DMS 273 (cell line): ENCODE measurements around the gene MPL.
"Not testable (repeated sequence)": the region's sequence is repeated elsewhere in the genome, so short reads cannot be mapped to it uniquely, and the experiment has no call there.

Experiments
- DNase-seq: peaks from one replicate; lab custom pipeline; 2025; ENCODE audit not compliant: unreplicated experiment; lab: John Stamatoyannopoulos, UW

Gene MPL

DNA sequence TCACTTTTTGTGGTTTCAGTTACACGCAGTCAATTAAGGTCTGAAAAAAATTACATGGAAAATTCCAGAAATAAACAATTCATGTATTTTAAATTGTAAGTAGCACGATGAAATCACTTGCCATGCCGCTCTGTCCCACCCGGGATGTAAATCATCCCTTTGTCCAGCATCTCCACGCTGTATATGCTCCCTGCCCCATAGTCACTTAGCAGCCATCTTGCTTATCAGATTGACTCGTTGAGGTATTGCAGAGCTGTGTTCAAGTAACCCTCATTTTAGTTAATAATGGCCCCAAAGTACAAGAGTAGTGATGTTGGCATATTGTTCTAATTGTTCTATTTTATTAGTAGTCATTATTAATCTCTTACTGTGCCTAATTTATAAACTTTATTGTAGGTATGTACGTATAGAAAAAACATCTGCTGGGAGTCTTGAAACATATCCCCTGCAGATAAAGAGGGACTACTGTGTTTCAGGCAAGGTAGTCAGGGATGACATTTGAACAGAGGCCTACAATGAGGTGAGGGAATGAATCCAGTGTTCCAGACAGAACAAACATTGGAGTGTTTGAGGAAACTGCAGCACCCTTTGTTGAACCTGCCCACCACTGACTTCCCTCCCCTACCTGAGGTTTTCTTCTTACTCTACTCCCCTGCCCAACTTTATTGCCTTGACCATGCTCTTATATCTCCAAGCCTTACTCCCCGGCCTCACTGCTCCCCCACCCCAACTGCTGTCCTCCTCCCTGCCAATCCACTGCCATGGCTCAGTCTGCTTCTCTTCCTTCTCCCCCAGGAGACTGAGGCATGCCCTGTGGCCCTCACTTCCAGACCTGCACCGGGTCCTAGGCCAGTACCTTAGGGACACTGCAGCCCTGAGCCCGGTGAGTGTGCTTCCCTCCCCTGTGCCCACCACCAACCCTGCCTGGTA is 14.1 kb downstream of the MPL start:
- DNase-seq = no peak

- no peak for DNase-seq
These were observed 14.7 kb downstream of the MPL start for GRCh38 chr1:43352351-43352705.

DNA sequence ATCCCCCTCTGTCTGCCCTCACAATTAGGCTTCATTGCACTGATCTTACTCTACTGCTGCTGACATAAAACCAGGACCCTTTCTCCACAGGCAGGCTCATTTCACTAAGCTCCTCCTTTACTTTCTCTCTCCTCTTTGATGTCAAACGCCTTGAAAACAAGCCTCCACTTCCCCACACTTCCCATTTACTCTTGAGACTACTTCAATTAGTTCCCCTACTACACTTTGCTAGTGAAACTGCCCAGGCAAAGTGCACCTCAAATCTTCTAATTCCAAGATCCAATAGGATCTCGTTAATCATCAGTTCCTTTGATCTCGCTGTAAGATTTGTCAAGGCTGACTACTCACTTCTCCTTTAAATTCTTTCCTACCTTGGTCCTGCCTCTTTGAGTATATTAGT is 15.3 kb downstream of the MPL start:
- DNase-seq = no peak

GRCh38 chr1:43354471-43354870 is 16.9 kb downstream of the MPL start:
- no peak for DNase-seq

DNA sequence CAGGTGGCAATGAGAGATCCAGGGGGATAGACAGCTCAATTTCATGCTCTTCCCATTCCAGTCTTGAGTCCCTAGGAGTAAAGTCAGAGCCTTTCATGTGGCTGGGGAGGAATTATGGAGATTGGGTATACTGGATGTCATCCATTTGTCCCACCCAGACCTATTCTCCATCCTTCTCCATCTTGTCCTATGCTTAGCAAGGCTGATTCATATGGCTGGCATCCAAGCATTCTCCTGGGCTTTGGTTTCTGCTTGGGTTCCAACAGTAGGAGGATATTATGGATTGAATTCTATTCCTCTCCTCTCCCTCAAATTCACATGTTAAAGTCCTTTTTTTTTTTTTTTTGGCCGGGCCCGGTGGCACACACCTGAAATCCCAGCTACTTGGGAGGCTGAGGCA is 17.3 kb downstream of the MPL start:
- DNase-seq = no peak

- no peak for DNase-seq
These were observed 19.6 kb downstream of the MPL start for GRCh38 chr1:43357251-43357650.

GRCh38 chr1:43358121-43358745 is 20.6 kb downstream of the MPL start:
- peak; percentile 73 for DNase-seq

DNA sequence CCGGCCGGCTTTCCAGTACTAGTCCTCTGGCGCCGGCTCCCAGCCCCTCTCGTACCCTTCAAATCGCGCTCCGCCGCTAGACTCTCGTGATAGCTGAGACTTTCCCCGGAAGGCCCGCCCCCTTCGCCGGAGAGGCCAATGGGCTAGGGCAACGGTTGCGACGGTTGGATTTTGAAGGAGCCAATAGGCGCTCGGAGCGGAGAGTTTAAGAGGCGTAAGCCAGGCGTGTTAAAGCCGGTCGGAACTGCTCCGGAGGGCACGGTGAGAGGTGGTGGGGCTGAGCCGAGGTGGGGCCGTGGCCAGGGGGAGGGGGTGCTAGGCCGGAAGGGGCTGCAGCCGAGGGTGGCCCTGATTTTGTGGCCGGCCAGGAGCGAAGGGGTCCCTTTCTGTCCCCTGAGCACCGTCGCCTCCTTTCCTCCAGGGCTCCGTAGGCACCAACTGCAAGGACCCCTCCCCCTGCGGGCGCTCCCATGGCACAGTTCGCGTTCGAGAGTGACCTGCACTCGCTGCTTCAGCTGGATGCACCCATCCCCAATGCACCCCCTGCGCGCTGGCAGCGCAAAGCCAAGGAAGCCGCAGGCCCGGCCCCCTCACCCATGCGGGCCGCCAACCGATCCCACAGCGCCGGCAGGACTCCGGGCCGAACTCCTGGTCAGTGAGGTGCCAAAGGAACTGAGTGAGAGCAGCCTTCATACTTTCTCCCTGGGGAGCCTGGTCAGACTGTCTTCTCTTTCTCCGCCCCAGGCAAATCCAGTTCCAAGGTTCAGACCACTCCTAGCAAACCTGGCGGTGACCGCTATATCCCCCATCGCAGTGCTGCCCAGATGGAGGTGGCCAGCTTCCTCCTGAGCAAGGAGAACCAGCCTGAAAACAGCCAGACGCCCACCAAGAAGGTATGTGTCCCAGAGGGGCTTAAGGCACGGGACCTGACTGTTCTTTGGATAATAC is 21.4 kb downstream of the MPL start, which contains the start of gene CDC20:
TSS of gene CDC20 (plus strand) at position 236 of the 948 bp plus-strand sequence. CDS start at position 471, 235 bp downstream.
- DNase-seq = peak; percentile 100

DNA sequence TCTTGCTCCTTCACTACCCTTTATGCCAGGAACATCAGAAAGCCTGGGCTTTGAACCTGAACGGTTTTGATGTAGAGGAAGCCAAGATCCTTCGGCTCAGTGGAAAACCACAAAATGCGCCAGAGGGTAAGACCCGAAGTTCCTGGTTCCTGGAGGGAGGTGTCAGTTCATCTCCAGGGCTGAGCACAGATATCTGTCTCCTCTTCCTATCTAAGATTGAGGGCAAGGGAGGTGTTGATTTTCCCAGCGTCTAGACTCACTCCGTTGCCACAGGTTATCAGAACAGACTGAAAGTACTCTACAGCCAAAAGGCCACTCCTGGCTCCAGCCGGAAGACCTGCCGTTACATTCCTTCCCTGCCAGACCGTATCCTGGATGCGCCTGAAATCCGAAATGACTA is 22.1 kb downstream of the MPL start:
- peak; percentile 38 for DNase-seq

- no peak for DNase-seq
These were observed 23.0 kb downstream of the MPL start for GRCh38 chr1:43360616-43361015.

- no peak for DNase-seq
These were observed 25.8 kb downstream of the MPL start for GRCh38 chr1:43363283-43363934.

DNA sequence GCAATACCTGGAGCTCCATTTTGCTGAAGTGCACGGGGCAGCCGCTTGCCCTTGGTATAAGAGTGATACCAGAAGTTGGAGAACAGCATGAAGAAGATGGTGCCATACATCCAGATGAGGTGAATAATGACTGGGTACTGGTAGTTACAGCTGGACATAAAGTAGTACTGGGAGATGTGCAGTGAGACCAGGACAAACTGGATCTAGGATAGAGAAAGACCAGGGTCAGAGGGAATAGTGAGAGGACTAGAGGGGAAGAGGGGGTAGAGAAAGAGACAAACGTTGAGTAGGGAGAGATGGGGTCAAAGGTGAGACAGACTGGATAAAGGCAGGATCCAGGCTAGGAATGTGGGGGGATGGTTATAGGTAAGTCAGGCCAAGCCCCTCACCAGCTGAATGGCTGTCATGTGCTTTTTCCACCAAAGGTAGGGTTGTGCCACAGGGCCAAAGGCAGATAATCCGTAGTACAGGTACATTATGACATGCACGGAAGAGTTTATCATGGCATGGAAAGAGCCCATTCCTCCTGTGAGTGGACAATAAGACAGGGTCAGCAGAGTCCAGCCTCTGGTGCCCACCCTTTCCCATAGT is 26.4 kb downstream of the MPL start:
- DNase-seq = no peak

GRCh38 chr1:43365678-43366077 is 28.1 kb downstream of the MPL start:
- no peak for DNase-seq

GRCh38 chr1:43366179-43366578 is 28.6 kb downstream of the MPL start:
- no peak for DNase-seq

- no peak for DNase-seq
These were observed 29.0 kb downstream of the MPL start for GRCh38 chr1:43366601-43367025.

DNA sequence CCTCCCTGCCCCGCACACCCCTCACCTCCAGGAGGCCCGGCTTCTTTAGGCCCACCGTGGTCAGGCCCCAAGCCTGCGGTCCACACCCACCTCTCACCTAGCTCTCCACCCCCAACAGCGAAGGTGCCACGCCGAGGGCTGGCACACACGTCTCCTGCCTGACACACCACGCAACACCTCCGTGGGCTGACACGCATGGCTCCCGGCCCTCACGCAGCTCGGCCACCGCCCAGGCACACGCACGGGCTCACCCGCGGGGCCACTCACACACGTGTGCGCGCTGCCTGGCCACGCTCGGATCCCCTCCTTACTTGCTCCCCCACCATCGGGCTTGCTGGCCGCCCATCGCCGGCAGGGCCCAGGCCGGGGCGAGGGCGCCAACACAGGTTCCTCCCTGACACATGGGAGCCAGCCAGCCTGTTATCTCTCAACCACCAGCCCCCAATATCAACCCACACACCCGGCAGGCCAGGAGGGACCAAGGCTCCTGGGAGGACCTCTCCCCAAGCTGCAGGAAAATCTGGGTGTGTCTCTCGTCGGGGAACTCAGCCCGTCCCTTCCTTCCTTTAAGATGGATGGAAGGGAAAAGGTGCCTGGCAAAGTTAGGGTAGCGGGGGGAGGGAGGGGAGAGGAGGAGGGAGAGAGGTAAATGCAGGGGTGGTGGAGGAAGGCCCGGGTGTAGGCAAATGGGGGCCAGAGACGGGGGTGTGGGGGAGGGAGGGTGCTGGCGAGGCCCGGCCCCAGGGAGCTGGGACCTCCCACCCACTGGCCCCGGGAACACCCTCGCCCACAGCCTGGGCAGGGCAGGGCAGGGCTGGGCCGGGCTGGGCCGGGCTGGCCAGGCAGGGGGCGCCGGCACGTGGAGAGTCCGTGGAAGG is 29.6 kb downstream of the MPL start:
- no peak for DNase-seq

GRCh38 chr1:43367904-43368645 is 30.5 kb downstream of the MPL start, which contains the start of gene ELOVL1:
Gene ELOVL1 (minus strand): TSS chr1:43368011. CDS start chr1:43365609, 2,402 bp downstream.
- DNase-seq = peak; percentile 94

GRCh38 chr1:43368646-43369020 is 31.0 kb downstream of the MPL start:
- DNase-seq = no peak

DNA sequence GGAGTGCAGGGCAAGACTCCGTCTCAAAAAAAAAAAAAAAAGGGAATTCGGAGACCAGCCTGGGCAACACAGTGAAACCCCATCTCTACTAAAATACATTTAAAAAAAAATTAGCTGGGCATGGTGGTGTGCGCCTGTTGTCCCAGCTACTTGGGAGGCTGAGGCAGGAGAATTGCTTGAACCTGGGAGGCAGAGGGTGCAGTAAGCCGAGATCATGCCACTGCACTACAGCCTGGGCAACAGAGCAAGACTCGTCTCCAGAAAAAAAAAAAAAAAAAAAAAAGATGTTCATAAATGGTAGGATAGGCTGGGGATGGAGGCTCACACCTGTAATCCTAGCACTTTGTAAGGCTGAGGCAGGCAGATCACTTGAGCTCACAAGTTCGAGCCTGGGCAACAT is 32.2 kb downstream of the MPL start:
- DNase-seq = not testable (repeated sequence)
